Progenitor cell of endocrine pancreas (in vitro differentiated cells): ENCODE measurements around the gene GPR26. TPM values are rescaled to one million over a fixed set of nuclear protein-coding genes. Genes with fewer than 3 reads are reported as not detected.

Experiments
- DNase-seq: peaks from one replicate; pipeline ENCODE4 v3.0.0; 2021; ENCODE audit warnings: low spot score; ENCODE audit not compliant: unreplicated experiment
- H3K27ac Mint-ChIP-seq: 2 replicates; pipeline ENCODE4 v1.8.0; 2021; ENCODE audit warnings: mild to moderate bottlenecking, moderate library complexity, mixed read lengths
- H3K27me3 Mint-ChIP-seq: 2 replicates; pipeline ENCODE4 v1.8.0; 2021; ENCODE audit warnings: mixed read lengths
- H3K36me3 Mint-ChIP-seq: 2 replicates; pipeline ENCODE4 v1.8.0; 2022; ENCODE audit warnings: mixed read lengths; ENCODE audit not compliant: insufficient read depth
- H3K4me1 Mint-ChIP-seq: 2 replicates; pipeline ENCODE4 v1.8.0; 2021; ENCODE audit warnings: low read depth, mixed read lengths
- H3K4me3 Mint-ChIP-seq: 2 replicates; pipeline ENCODE4 v1.8.0; 2021; ENCODE audit warnings: low read depth, mild to moderate bottlenecking, moderate library complexity, mixed read lengths
- H3K9me3 Mint-ChIP-seq: 2 replicates; pipeline ENCODE4 v1.8.0; 2021; ENCODE audit warnings: low read depth, mixed read lengths
- CTCF ChIP-seq: fragments of 200-600 bp; sonication (generic); IDR thresholded peaks from one replicate; pipeline ENCODE4 v1.5.0; 2021; ENCODE audit warnings: antibody characterized with exemption, mild to moderate bottlenecking; ENCODE audit not compliant: unreplicated experiment
- total RNA-seq: library from RNA; stranded (reverse); gene quantifications from 2 replicates; pipeline ENCODE4 v1.2.1, GENCODE V29; 2021

The GPR26 gene
- total RNA-seq, 1 donor from 2014 or later: not detected

DNA sequence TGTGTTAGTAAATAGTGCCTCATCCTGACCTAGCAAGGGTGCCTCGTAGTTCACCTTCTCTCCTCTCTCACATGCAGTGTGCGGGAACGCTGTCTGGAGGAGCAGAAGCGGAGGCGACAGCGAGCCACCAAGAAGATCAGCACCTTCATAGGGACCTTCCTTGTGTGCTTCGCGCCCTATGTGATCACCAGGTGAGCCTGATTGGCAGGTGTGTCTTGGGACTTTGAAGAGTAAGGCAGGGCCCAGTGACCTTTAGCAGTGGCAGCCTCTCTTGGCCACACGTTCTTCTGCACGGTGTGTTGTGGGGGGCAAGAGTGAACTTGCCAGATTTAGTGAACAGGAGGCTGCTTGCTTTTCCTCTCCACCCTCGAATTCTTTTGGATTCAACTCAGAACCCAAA is 8.6 kb downstream of the GPR26 start:
- DNase-seq: no peak
- no peak for TF ChIP-seq CTCF
- Mint-ChIP-seq H3K36me3 (no peaks in the 10 kb centered on the region), H3K4me1 (no peaks in the 10 kb centered on the region), H3K9me3 (no peaks in the 10 kb centered on the region), H3K27ac (no peak overlapping the region), H3K4me3 (no peak overlapping the region), H3K27me3 (peaks cover 42% of the 10 kb centered on the region)

DNA sequence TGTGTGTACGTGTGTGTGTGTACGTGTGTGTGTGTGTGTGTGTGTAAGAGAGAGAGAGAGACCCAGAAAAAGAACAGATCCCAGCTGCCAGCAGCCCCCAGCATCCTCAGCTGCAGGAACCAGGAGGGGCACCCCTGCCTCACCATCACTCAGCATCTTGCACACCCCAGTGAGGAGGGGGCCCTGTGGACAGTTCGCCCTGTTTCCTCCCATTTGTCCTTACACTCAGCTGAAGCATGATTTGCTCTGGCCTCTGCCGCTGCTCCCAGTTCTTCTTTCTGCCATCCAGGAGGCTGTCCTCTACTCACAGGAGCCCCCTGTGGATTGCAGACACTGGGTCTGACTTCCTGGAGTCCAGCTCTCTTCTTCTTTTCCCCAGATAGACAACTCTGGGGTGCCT is 9.7 kb downstream of the GPR26 start:
- Mint-ChIP-seq H3K27me3 (peaks cover 32% of the 10 kb centered on the region), H3K36me3 (no peaks in the 10 kb centered on the region), H3K4me3 (no peak overlapping the region), H3K27ac (no peak overlapping the region), H3K9me3 (no peaks in the 10 kb centered on the region), H3K4me1 (no peaks in the 10 kb centered on the region)
- DNase-seq: no peak
- TF ChIP-seq CTCF: no peak

- Mint-ChIP-seq H3K36me3 (no peaks in the 10 kb centered on the region), H3K4me1 (no peaks in the 10 kb centered on the region), H3K4me3 (no peak overlapping the region), H3K27me3 (peaks cover 26% of the 10 kb centered on the region), H3K27ac (no peak overlapping the region), H3K9me3 (no peaks in the 10 kb centered on the region)
- DNase-seq: no peak
- TF ChIP-seq CTCF: no peak
These were observed 11.4 kb downstream of the GPR26 start for GRCh38 chr10:123677556-123677955.

- no peak for DNase-seq
- Mint-ChIP-seq H3K36me3 (no peaks in the 10 kb centered on the region), H3K4me1 (no peaks in the 10 kb centered on the region), H3K27ac (no peak overlapping the region), H3K27me3 (peaks cover 27% of the 10 kb centered on the region), H3K4me3 (no peak overlapping the region), H3K9me3 (no peaks in the 10 kb centered on the region)
- no peak for TF ChIP-seq CTCF
These were observed 12.2 kb downstream of the GPR26 start for GRCh38 chr10:123678376-123678775.

DNA sequence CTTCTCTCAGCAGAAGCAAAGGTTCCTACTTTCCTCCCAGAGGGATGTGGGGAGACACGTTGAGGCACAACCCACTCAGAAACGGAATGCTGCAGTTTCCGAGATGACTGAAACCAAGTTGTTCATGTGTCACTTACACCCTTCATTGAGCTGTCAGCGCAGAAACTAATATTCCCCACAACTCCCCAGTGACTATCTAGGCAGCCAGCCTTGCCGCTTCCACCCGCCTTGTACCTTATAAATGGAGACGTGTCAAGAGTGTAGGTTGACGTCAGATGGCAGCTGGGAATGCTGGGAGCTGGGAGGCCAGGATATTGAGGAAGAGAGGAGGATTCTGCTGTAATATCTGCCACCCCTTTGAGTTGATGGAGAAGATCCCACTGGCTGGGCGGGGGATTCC is 15.1 kb downstream of the GPR26 start:
- no peak overlapping the region for H3K27ac Mint-ChIP-seq
- H3K4me1 Mint-ChIP-seq: no peaks in the 10 kb centered on the region
- no peaks in the 10 kb centered on the region for H3K9me3 Mint-ChIP-seq
- H3K36me3 Mint-ChIP-seq: no peaks in the 10 kb centered on the region
- H3K27me3 Mint-ChIP-seq: peaks cover 15% of the 10 kb centered on the region
- H3K4me3 Mint-ChIP-seq: no peak overlapping the region
- no peak for TF ChIP-seq CTCF
- no peak for DNase-seq
